ENCODE results near the gene PIH1D1.

DNA sequence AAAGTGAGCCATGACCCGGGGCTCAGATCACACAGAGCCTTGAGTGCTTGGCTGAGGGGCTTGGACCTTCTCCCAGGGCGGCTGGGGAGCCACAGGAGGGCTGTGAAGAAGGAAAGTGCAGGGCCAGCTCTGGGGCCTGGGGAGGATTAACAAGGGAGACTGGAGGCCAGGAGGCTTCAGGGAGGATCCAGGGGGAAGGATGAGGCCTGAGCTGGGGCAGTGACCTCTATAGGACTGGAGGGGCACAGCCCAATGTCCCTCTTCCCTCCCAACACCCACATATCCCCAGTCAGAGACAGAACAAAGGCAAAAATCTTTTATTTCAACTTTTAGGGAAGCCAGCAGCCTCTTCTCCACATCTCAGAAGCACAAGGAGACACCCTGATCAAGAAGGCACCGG, 5.6 kb downstream of the PIH1D1 start:
- TF ChIP-seq POLR2AphosphoS5 (IDR thresholded peaks at IDR 0.05; ENCODE audit: low read length) (no peak), SRF (IDR thresholded peaks at IDR 0.05; ENCODE audit: low read depth in 2 of 2, low read length in 2 of 2) (no peak), TARDBP (IDR thresholded peaks at IDR 0.05; ENCODE audit: borderline replicate concordance) (no peak), RFX5 (IDR thresholded peaks at IDR 0.05; ENCODE audit: low read depth, low read length) (no peak), MYC (IDR thresholded peaks at IDR 0.05; ENCODE audit: insufficient read depth, insufficient read length, insufficient replicate concordance, low read length, severe bottlenecking) (no peak)
- TF ChIP-seq, protein P1, sequence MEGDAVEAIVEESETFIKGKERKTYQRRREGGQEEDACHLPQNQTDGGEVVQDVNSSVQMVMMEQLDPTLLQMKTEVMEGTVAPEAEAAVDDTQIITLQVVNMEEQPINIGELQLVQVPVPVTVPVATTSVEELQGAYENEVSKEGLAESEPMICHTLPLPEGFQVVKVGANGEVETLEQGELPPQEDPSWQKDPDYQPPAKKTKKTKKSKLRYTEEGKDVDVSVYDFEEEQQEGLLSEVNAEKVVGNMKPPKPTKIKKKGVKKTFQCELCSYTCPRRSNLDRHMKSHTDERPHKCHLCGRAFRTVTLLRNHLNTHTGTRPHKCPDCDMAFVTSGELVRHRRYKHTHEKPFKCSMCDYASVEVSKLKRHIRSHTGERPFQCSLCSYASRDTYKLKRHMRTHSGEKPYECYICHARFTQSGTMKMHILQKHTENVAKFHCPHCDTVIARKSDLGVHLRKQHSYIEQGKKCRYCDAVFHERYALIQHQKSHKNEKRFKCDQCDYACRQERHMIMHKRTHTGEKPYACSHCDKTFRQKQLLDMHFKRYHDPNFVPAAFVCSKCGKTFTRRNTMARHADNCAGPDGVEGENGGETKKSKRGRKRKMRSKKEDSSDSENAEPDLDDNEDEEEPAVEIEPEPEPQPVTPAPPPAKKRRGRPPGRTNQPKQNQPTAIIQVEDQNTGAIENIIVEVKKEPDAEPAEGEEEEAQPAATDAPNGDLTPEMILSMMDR (IDR thresholded peaks at IDR 0.05 in 2 of 3, conservative IDR thresholded peaks at IDR 0.05 in 1 of 3; ENCODE audit: control insufficient read depth in 2 of 3, extremely low read depth in 1 of 3, insufficient read depth in 1 of 3, low read depth in 3 of 3, low read length in 3 of 3) = peak in 1 of 3 experiments; percentile 6; a peak in 1 of 6 replicates
- TF ChIP-seq, protein P2, sequence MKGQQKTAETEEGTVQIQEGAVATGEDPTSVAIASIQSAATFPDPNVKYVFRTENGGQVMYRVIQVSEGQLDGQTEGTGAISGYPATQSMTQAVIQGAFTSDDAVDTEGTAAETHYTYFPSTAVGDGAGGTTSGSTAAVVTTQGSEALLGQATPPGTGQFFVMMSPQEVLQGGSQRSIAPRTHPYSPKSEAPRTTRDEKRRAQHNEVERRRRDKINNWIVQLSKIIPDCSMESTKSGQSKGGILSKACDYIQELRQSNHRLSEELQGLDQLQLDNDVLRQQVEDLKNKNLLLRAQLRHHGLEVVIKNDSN (IDR thresholded peaks at IDR 0.05; ENCODE audit: borderline replicate concordance, extremely low read length, insufficient read depth, low read depth, low read length) = no peak
